Measurements from ENCODE around the gene NDUFS7.

NDUFS7 gene

GRCh38 chr19:1400281-1401137 is 16.8 kb downstream of the NDUFS7 start:
- Mint-ChIP-seq H3K27me3 (peaks cover 18% of the 10 kb centered on the region), H3K36me3 (no peaks in the 10 kb centered on the region), H3K9me3 (no peaks in the 10 kb centered on the region), H3K4me3 (peak overlapping the region; percentile 71), H3K27ac (no peak overlapping the region), H3K4me1 (peaks cover 19% of the 10 kb centered on the region)
- no peak for ATAC-seq

GRCh38 chr19:1401138-1401888 is 17.6 kb downstream of the NDUFS7 start, which contains the start of gene GAMT:
Gene GAMT (minus strand): TSS chr19:1401542. CDS start chr19:1401476, 66 bp downstream.
- Mint-ChIP-seq H3K27ac (no peak within 1 kb of the TSS), H3K4me3 (peak within 1 kb of the TSS; percentile 71), H3K9me3 (no peaks in the 10 kb centered on the region), H3K27me3 (peaks cover 18% of the 10 kb centered on the region), H3K4me1 (peaks cover 21% of the 10 kb centered on the region), H3K36me3 (no peaks in the 10 kb centered on the region)
- peak; percentile 66 for ATAC-seq

- peaks cover 26% of the 10 kb centered on the region for H3K4me1 Mint-ChIP-seq
- H3K27ac Mint-ChIP-seq, result no peak overlapping the region
- H3K4me3 Mint-ChIP-seq, result no peak overlapping the region
- H3K27me3 Mint-ChIP-seq, result peaks cover 18% of the 10 kb centered on the region
- H3K9me3 Mint-ChIP-seq, result no peaks in the 10 kb centered on the region
- H3K36me3 Mint-ChIP-seq, result no peaks in the 10 kb centered on the region
- no peak for ATAC-seq
Measured at GRCh38 chr19:1401889-1402217, 18.1 kb downstream of the NDUFS7 start.

GRCh38 chr19:1402411-1403070 is 18.8 kb downstream of the NDUFS7 start:
- Mint-ChIP-seq H3K4me1 (peaks cover 26% of the 10 kb centered on the region), H3K9me3 (no peaks in the 10 kb centered on the region), H3K36me3 (no peaks in the 10 kb centered on the region), H3K27ac (no peak overlapping the region), H3K4me3 (peak overlapping the region; percentile 47), H3K27me3 (peaks cover 18% of the 10 kb centered on the region)
- no peak for ATAC-seq

- Mint-ChIP-seq H3K36me3 (peaks cover 24% of the 10 kb centered on the region), H3K27ac (peak overlapping the region; percentile 81), H3K9me3 (no peaks in the 10 kb centered on the region), H3K4me1 (peaks cover 60% of the 10 kb centered on the region), H3K4me3 (peak overlapping the region; percentile 69), H3K27me3 (peaks cover 18% of the 10 kb centered on the region)
- ATAC-seq, result peak; percentile 91
Measured at GRCh38 chr19:1406774-1407527, 23.2 kb downstream of the NDUFS7 start.

- H3K4me3 Mint-ChIP-seq, result peak within 1 kb of the TSS; percentile 91
- H3K27ac Mint-ChIP-seq, result peak within 1 kb of the TSS; percentile 92
- no peaks in the 10 kb centered on the region for H3K9me3 Mint-ChIP-seq
- peaks cover 14% of the 10 kb centered on the region for H3K27me3 Mint-ChIP-seq
- H3K4me1 Mint-ChIP-seq, result peaks cover 58% of the 10 kb centered on the region
- peak; percentile 67 for ATAC-seq
- peaks cover 24% of the 10 kb centered on the region for H3K36me3 Mint-ChIP-seq
Measured at GRCh38 chr19:1407528-1408299, 24.0 kb downstream of the NDUFS7 start, which contains the start of gene DAZAP1. Gene DAZAP1 (plus strand): TSS chr19:1407586. CDS start chr19:1407774, 188 bp downstream.

- peak overlapping the region; percentile 91 for H3K4me3 Mint-ChIP-seq
- peaks cover 31% of the 10 kb centered on the region for H3K36me3 Mint-ChIP-seq
- ATAC-seq, result peak; percentile 26
- peaks cover 58% of the 10 kb centered on the region for H3K4me1 Mint-ChIP-seq
- H3K27ac Mint-ChIP-seq, result peak overlapping the region; percentile 92
- H3K27me3 Mint-ChIP-seq, result peaks cover 5% of the 10 kb centered on the region
- no peaks in the 10 kb centered on the region for H3K9me3 Mint-ChIP-seq
Measured at GRCh38 chr19:1408300-1409203, 24.8 kb downstream of the NDUFS7 start.

GRCh38 chr19:1409204-1410005 is 25.7 kb downstream of the NDUFS7 start:
- Mint-ChIP-seq H3K36me3 (peaks cover 32% of the 10 kb centered on the region), H3K9me3 (no peaks in the 10 kb centered on the region), H3K4me3 (peak overlapping the region; percentile 91), H3K27me3 (no peaks in the 10 kb centered on the region), H3K27ac (peak overlapping the region; percentile 92), H3K4me1 (peaks cover 59% of the 10 kb centered on the region)
- no peak for ATAC-seq

GRCh38 chr19:1410136-1410786 is 26.6 kb downstream of the NDUFS7 start:
- H3K4me3 Mint-ChIP-seq, result peak overlapping the region; percentile 30
- H3K9me3 Mint-ChIP-seq, result no peaks in the 10 kb centered on the region
- H3K27me3 Mint-ChIP-seq, result no peaks in the 10 kb centered on the region
- H3K4me1 Mint-ChIP-seq, result peaks cover 65% of the 10 kb centered on the region
- peaks cover 32% of the 10 kb centered on the region for H3K36me3 Mint-ChIP-seq
- H3K27ac Mint-ChIP-seq, result peak overlapping the region; percentile 92
- ATAC-seq, result no peak

- Mint-ChIP-seq H3K9me3 (no peaks in the 10 kb centered on the region), H3K36me3 (peaks cover 32% of the 10 kb centered on the region), H3K4me1 (peaks cover 69% of the 10 kb centered on the region), H3K27ac (peak overlapping the region; percentile 92), H3K4me3 (peak overlapping the region; percentile 6), H3K27me3 (no peaks in the 10 kb centered on the region)
- ATAC-seq, result no peak
Measured at GRCh38 chr19:1410789-1411188, 27.1 kb downstream of the NDUFS7 start.

GRCh38 chr19:1411255-1412191 is 27.8 kb downstream of the NDUFS7 start:
- ATAC-seq, result no peak
- H3K4me3 Mint-ChIP-seq, result no peak overlapping the region
- no peaks in the 10 kb centered on the region for H3K9me3 Mint-ChIP-seq
- H3K27me3 Mint-ChIP-seq, result no peaks in the 10 kb centered on the region
- peaks cover 69% of the 10 kb centered on the region for H3K4me1 Mint-ChIP-seq
- peak overlapping the region; percentile 92 for H3K27ac Mint-ChIP-seq
- peaks cover 32% of the 10 kb centered on the region for H3K36me3 Mint-ChIP-seq
